ENCODE results near the gene PREX1. TPM values are rescaled to one million over a fixed set of nuclear protein-coding genes. Genes with fewer than 3 reads are reported as not detected.

PREX1 gene
- total RNA-seq, 2 experiments from 2014 or later = 36.5 to 39.2 TPM

- H3K4me1 Mint-ChIP-seq = peaks cover 74% of the 10 kb centered on the region
- peak; percentile 84 for DNase-seq
- H3K36me3 Mint-ChIP-seq (ENCODE audit: low read depth) = peaks cover 7% of the 10 kb centered on the region
- peak; percentile 90 for ATAC-seq
- H3K9me3 Mint-ChIP-seq (ENCODE audit: low read depth) = no peaks in the 10 kb centered on the region
- H3K4me3 Mint-ChIP-seq = peak overlapping the region; percentile 88
- peaks cover 14% of the 10 kb centered on the region for H3K27me3 Mint-ChIP-seq
- H3K27ac Mint-ChIP-seq = peak overlapping the region; percentile 95
- intact Hi-C loops (cut with DNase I, micrococcal nuclease) = loop anchor here (1.0 to 5.0 kb wide), 11 partner anchors 23 to 453 kb away; partner anchors contain the start of genes ARFGEF2 (in 1 of the 2) and ZNFX1 (in 1 of the 2)
- ChIA-PET POLR2A (interaction anchor here (1.1 kb wide), 1 partner anchor 65 kb away, joined by 3 read pairs; no protein-coding TSS in a partner anchor), CTCF (no interaction called here)
Observed at GRCh38 chr20:48823960-48824498, 3.8 kb downstream of the PREX1 start.

DNA sequence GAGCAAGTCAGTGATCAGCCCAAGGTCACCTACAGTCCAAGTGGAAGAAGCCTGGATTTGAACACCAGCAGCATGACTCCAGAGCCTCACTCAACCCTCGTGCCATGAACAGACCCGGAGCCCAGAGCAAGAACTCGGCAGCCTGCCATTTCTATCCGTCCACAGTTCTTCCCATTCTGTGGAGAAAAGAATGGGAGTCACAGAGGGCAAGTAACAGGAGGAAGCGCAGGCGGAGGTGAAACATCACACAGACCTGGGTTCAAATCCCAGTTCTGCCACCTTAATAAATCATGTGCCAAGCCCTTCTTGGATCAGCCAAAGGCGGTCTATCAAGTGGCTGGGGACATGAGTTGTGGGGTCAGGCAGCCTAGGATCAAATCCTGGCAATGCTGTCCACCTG lies 4.3 kb downstream of the PREX1 start:
- Mint-ChIP-seq H3K4me1 (peaks cover 78% of the 10 kb centered on the region), H3K4me3 (peak overlapping the region; percentile 88), H3K27me3 (peaks cover 9% of the 10 kb centered on the region), H3K27ac (peak overlapping the region; percentile 93), H3K9me3 (ENCODE audit: low read depth) (no peaks in the 10 kb centered on the region), H3K36me3 (ENCODE audit: low read depth) (peaks cover 7% of the 10 kb centered on the region)
- intact Hi-C loops (cut with DNase I, micrococcal nuclease) = loop anchor here (1.0 to 5.0 kb wide), 3 partner anchors 35 to 454 kb away; partner anchors contain the start of gene ZNFX1 (in 1 of the 2)
- DNase-seq (peak; percentile 14), ATAC-seq (no peak)
- ChIA-PET CTCF (interaction anchor here (1.4 kb wide), 1 partner anchor 166 kb away, joined by 3 read pairs; no protein-coding TSS in a partner anchor), POLR2A (interaction anchor here (1.1 to 1.3 kb wide), 3 partner anchors 35 to 64 kb away, joined by 3 to 4 read pairs (median 3); no protein-coding TSS in a partner anchor)

- POLR2A ChIA-PET = interaction anchor here (1.1 to 1.3 kb wide), 3 partner anchors 34 to 64 kb away, joined by 3 to 4 read pairs (median 3); no protein-coding TSS in a partner anchor
- H3K36me3 Mint-ChIP-seq (ENCODE audit: low read depth) = peaks cover 7% of the 10 kb centered on the region
- intact Hi-C loops (cut with DNase I, micrococcal nuclease) = loop anchor here (1.0 to 5.0 kb wide), 3 partner anchors 35 to 454 kb away; partner anchors contain the start of gene ZNFX1 (in 1 of the 2)
- peaks cover 83% of the 10 kb centered on the region for H3K4me1 Mint-ChIP-seq
- ATAC-seq = no peak
- H3K27me3 Mint-ChIP-seq = peaks cover 9% of the 10 kb centered on the region
- peak overlapping the region; percentile 88 for H3K4me3 Mint-ChIP-seq
- peak overlapping the region; percentile 93 for H3K27ac Mint-ChIP-seq
- CTCF ChIA-PET = interaction anchor here (0.5 to 1.4 kb wide), 2 partner anchors 166 to 369 kb away, joined by 3 to 4 read pairs; no protein-coding TSS in a partner anchor
- peak; percentile 42 for DNase-seq
- no peaks in the 10 kb centered on the region for H3K9me3 Mint-ChIP-seq (ENCODE audit: low read depth)
Observed at GRCh38 chr20:48822879-48823385, 4.9 kb downstream of the PREX1 start.

DNA sequence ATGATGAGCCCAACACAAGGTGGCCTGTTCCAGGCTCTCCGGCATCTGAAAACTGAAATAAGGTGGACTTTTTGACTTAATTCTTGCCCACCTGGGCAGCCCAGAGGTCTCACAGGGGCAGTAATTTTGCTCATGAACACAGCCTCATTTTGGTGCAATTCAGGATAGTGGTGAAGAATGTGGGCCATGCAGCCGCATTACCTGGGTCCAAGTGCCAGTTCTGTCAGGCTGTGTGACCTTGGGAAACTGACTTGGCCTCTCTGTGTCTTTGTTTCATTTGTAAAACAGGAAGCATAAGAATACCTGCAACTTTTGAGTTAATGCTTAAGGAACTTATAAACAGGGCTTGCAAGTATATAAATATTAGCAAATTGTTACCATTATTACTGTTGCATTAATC lies 5.6 kb downstream of the PREX1 start:
- no peak for DNase-seq
- intact Hi-C loops (cut with DNase I, micrococcal nuclease) = loop anchor here in 1 of 2 experiments (5.0 kb wide), 1 partner anchor 455 kb away; the partner anchor contains the start of gene ZNFX1
- peaks cover 7% of the 10 kb centered on the region for H3K36me3 Mint-ChIP-seq (ENCODE audit: low read depth)
- ChIA-PET CTCF (interaction anchor here (0.5 to 1.4 kb wide), 3 partner anchors 96 to 368 kb away, joined by 3 to 4 read pairs (median 3); no protein-coding TSS in a partner anchor), POLR2A (no interaction called here)
- H3K27ac Mint-ChIP-seq = peak overlapping the region; percentile 19
- H3K9me3 Mint-ChIP-seq (ENCODE audit: low read depth) = no peaks in the 10 kb centered on the region
- peaks cover 90% of the 10 kb centered on the region for H3K4me1 Mint-ChIP-seq
- no peak overlapping the region for H3K4me3 Mint-ChIP-seq
- no peak for ATAC-seq
- H3K27me3 Mint-ChIP-seq = peaks cover 9% of the 10 kb centered on the region

GRCh38 chr20:48821261-48821920 lies 6.4 kb downstream of the PREX1 start:
- H3K4me3 Mint-ChIP-seq = no peak overlapping the region

GRCh38 chr20:48820649-48820973 lies 7.2 kb downstream of the PREX1 start:
- ATAC-seq (no peak), DNase-seq (no peak)
- no peaks in the 10 kb centered on the region for H3K9me3 Mint-ChIP-seq (ENCODE audit: low read depth)
- POLR2A ChIA-PET = no interaction called here
- CTCF ChIA-PET = no interaction called here
- H3K4me1 Mint-ChIP-seq = peaks cover 99% of the 10 kb centered on the region
- H3K27me3 Mint-ChIP-seq = peaks cover 6% of the 10 kb centered on the region
- H3K36me3 Mint-ChIP-seq (ENCODE audit: low read depth) = peaks cover 7% of the 10 kb centered on the region
- H3K4me3 Mint-ChIP-seq = no peak overlapping the region
- peak overlapping the region; percentile 82 for H3K27ac Mint-ChIP-seq
- intact Hi-C loops (cut with DNase I, micrococcal nuclease) = loop anchor here in 1 of 2 experiments (5.0 kb wide), 1 partner anchor 457 kb away; the partner anchor contains the start of gene ZNFX1

More at GRCh38 chr20:48821261-48821920, 6.4 kb downstream of the PREX1 start:
- intact Hi-C loops (cut with DNase I, micrococcal nuclease) = loop anchor here in 1 of 2 experiments (5.0 kb wide), 1 partner anchor 456 kb away; the partner anchor contains the start of gene ZNFX1
- DNase-seq (no peak), ATAC-seq (no peak)
- ChIA-PET CTCF (interaction anchor here (1.0 kb wide), 1 partner anchor 95 kb away, joined by 3 read pairs; no protein-coding TSS in a partner anchor), POLR2A (no interaction called here)
- peaks cover 94% of the 10 kb centered on the region for H3K4me1 Mint-ChIP-seq
- peaks cover 6% of the 10 kb centered on the region for H3K27me3 Mint-ChIP-seq
- H3K27ac Mint-ChIP-seq = peak overlapping the region; percentile 48
- H3K9me3 Mint-ChIP-seq (ENCODE audit: low read depth) = no peaks in the 10 kb centered on the region
- H3K36me3 Mint-ChIP-seq (ENCODE audit: low read depth) = peaks cover 7% of the 10 kb centered on the region

DNA sequence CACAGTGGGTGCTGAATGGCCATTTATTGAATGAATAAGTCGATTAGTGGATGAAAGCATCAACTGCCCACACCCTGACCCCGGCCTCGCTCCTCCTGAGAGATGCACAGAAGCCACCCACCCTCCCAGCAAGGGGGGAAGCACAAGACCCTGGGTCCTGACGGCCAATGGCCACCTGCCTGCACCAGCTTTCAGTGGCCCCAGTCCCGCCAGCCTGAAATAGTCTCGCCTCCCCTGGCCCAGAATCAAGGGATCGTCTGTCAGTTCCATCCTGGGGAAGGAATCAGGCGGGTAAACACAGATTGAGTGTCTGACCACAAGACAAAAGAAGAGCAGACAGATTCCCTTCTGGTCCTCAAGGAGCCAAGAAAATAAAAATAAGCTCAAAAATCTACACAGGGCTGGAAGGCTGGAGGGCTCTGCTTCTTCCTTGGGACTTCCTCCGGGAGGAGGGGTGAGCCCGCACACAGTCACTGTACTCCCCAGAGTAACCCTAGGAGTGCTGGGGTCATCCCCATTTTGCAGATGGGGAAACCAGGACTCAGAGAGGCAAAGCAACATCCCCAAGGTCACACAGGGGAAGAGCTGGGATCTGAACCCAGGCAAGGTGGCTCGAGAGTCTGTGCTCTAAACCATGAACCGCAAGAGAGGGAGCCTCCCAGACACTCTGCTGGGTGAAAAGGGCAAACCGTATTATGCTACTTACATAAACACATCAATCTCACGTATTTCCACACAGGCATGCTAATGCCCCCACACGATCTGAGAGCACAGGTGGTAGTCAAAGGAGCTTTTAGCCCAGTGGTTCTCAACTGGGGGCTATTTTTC lies 7.8 kb downstream of the PREX1 start:
- no peaks in the 10 kb centered on the region for H3K9me3 Mint-ChIP-seq (ENCODE audit: low read depth)
- CTCF ChIA-PET = interaction anchor here (0.6 kb wide), 1 partner anchor 163 kb away, joined by 3 read pairs; no protein-coding TSS in a partner anchor
- no peak for DNase-seq
- intact Hi-C loops (cut with DNase I, micrococcal nuclease) = loop anchor here in 1 of 2 experiments (5.0 kb wide), 1 partner anchor 457 kb away; the partner anchor contains the start of gene ZNFX1
- peak overlapping the region; percentile 20 for H3K4me3 Mint-ChIP-seq
- H3K4me1 Mint-ChIP-seq = peaks cover 98% of the 10 kb centered on the region
- no peak for ATAC-seq
- H3K36me3 Mint-ChIP-seq (ENCODE audit: low read depth) = peaks cover 7% of the 10 kb centered on the region
- H3K27me3 Mint-ChIP-seq = peaks cover 4% of the 10 kb centered on the region
- peak overlapping the region; percentile 82 for H3K27ac Mint-ChIP-seq
- POLR2A ChIA-PET = no interaction called here

GRCh38 chr20:48819089-48819488 lies 8.7 kb downstream of the PREX1 start:
- ChIA-PET POLR2A (interaction anchor here (0.9 kb wide), 1 partner anchor 35 kb away, joined by 3 read pairs; no protein-coding TSS in a partner anchor), CTCF (interaction anchor here (0.6 kb wide), 2 partner anchors 84 to 162 kb away, joined by 3 read pairs; no protein-coding TSS in a partner anchor)
- H3K27ac Mint-ChIP-seq = peak overlapping the region; percentile 82
- no peaks in the 10 kb centered on the region for H3K9me3 Mint-ChIP-seq (ENCODE audit: low read depth)
- peaks cover 92% of the 10 kb centered on the region for H3K4me1 Mint-ChIP-seq
- peak overlapping the region; percentile 35 for H3K4me3 Mint-ChIP-seq
- peaks cover 7% of the 10 kb centered on the region for H3K36me3 Mint-ChIP-seq (ENCODE audit: low read depth)
- intact Hi-C loops (cut with DNase I, micrococcal nuclease) = no loop called here
- ATAC-seq = no peak
- H3K27me3 Mint-ChIP-seq = no peaks in the 10 kb centered on the region
- no peak for DNase-seq

DNA sequence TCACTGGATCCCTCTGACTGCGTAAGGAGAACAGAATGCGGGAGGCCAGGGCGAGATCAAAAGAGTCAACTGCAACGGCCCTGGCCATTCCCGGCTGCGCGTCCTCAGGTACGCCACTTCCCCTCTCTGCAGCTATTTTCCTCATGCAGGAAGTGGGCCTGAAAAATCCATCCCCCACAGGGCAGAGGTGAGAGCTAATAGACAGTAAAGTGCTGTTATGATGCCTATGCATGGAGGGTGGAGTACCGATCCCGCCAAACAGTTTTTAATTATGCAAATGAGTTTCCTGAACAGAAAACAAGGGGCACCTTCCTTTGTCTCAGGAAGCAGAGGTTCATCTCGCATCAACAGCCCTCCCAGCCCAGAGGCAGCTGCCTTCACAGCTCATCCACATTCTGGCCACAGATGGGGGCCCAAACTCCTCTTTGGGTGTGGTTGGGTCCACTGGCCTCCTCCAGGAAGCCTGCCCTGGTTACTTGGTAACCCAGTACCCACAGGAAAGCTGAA lies 9.3 kb downstream of the PREX1 start:
- DNase-seq (peak; percentile 54), ATAC-seq (peak; percentile 76)
- peaks cover 86% of the 10 kb centered on the region for H3K4me1 Mint-ChIP-seq
- peak overlapping the region; percentile 82 for H3K27ac Mint-ChIP-seq
- ChIA-PET POLR2A (interaction anchor here (0.9 kb wide), 1 partner anchor 35 kb away, joined by 3 read pairs; no protein-coding TSS in a partner anchor), CTCF (interaction anchor here (0.6 to 0.7 kb wide), 3 partner anchors 83 to 161 kb away, joined by 3 to 4 read pairs (median 3); no protein-coding TSS in a partner anchor)
- no peaks in the 10 kb centered on the region for H3K27me3 Mint-ChIP-seq
- peak overlapping the region; percentile 35 for H3K4me3 Mint-ChIP-seq
- intact Hi-C loops (cut with DNase I, micrococcal nuclease) = no loop called here
- H3K9me3 Mint-ChIP-seq (ENCODE audit: low read depth) = no peaks in the 10 kb centered on the region
- peaks cover 7% of the 10 kb centered on the region for H3K36me3 Mint-ChIP-seq (ENCODE audit: low read depth)

- no peak for DNase-seq
- no peak for ATAC-seq
- Mint-ChIP-seq H3K36me3 (ENCODE audit: low read depth) (peaks cover 7% of the 10 kb centered on the region), H3K4me1 (peaks cover 81% of the 10 kb centered on the region), H3K27ac (peak overlapping the region; percentile 82), H3K27me3 (no peaks in the 10 kb centered on the region), H3K4me3 (peak overlapping the region; percentile 35), H3K9me3 (ENCODE audit: low read depth) (no peaks in the 10 kb centered on the region)
- ChIA-PET POLR2A (interaction anchor here (0.9 kb wide), 1 partner anchor 34 kb away, joined by 3 read pairs; no protein-coding TSS in a partner anchor), CTCF (interaction anchor here (0.6 to 0.7 kb wide), 2 partner anchors 137 to 160 kb away, joined by 3 to 4 read pairs; no protein-coding TSS in a partner anchor)
- intact Hi-C loops (cut with DNase I, micrococcal nuclease) = no loop called here
Observed at GRCh38 chr20:48818031-48818370, 9.8 kb downstream of the PREX1 start.
